GM18505 (cell line): ENCODE data around the gene TEAD1.

ENCODE experiments used
- ATAC-seq: cut with Tn5 transposase; IDR thresholded peaks from one replicate; pipeline ENCODE4 v1.9.1; 2021; ENCODE audit not compliant: unreplicated experiment
- POLR2A ChIP-seq: IDR thresholded peaks from 4 replicates; pipeline ENCODE4 v1.6.1; 2011; ENCODE audit warnings: borderline replicate concordance; ENCODE audit not compliant: insufficient read depth, insufficient read length; ENCODE audit errors: extremely low read depth

The TEAD1 gene

DNA sequence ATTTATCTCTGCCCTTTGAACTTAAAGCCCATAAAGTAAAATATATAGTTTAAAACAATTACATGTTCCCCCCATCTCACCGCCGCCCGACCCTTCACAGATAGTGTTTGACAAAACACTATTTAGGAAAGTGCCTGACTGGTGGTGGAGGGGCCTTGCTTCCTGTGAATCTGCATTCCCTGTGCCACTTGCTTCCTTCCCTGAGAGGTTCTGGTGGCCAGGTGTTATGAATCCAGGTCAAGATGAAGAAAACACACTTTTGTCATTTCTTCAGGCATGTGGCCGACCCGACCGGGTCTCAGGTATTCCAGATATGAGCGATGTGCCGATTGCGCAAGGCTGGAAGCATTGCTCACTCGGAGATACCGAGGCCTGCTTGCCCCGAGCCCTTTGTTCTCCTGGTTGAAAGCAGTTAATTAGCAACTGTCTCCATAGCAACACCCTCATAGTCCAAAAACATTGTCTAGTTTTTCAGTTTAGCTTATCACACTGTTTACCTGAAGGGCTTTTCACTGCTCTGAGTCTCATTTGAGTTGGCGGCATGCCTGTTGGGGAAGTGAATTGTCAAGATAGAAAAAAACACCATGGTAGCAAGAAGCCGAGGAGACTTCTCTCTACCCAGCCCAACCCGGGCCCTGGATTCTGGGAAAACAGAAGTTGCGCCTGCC is 128.3 kb downstream of the TEAD1 start:
- no peak for ATAC-seq
- no peak for TF ChIP-seq POLR2A

DNA sequence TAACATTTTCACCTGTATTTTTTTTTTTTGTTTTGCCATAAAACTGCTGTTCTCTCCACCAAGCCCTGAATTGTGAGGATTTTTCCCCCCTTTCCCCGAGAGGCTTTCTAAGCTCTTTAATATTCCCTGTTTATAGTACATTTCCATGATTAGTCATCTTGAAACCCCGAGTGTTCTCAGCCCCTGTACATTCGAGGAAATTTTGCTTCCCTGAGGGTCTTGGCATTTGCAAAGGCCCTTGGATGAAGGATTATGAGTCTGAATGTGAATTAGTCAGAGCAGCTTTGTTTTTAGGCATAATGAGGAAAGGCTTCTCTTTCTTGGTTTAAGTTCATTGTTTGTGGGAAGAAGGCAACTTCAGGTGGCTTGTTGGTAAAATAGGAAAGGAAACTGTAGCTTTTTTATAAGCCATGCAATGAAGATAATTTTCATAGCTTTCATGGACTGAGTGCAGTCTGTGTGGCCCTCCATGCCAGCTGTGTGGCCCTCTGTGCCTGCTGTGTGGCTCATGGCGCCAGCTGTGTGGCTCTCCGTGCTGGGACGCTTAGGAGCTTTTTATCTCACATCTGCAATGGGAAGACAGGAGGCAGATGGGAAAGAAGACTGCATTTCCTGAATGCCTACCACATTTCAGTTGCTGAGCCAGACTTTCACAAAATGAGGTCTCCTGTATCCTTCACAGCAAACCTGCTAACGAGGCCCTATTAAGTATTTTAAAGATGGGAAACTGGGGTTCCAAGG is 129.0 kb downstream of the TEAD1 start:
- no peak for ATAC-seq
- TF ChIP-seq POLR2A: no peak

DNA sequence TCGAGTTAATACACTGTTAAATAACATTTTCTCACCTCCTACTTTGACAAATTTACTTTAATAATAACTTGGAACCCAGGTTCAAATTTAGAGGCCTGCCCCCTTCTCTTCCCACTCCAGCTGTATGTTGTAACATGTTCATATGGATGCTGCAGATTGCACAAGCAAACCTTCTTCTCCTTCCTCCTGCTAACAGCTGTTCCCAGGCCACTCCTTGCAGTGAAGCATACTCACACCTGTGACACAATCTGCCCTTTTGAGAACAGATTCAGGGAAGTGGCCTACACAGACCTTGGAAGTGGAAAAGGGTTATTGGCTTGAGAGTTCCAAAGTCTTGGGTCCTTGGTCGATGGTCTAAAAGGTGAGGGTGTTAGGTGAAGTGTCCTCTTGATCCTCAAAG is 131.9 kb downstream of the TEAD1 start:
- no peak for TF ChIP-seq POLR2A
- ATAC-seq: no peak

DNA sequence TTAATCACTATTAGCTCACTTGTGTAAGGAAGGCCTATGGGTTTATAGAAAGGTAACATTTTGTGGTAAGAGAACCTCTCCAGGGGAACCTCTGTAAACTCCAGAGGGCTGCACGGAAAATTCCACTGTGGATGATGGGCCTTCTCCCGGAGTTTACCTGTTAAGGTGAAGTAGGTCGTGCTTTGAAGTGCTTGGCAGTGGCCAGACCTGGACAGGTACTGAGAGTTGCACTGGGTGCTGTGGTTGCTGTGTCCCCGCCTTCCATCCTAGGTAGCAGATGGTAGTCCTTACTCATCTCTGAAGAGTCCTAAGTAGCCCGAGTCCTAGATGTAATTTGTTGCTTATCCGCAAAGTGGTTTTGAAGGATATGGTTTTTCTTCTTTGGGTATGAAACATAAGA is 133.4 kb downstream of the TEAD1 start:
- no peak for TF ChIP-seq POLR2A
- ATAC-seq: no peak

DNA sequence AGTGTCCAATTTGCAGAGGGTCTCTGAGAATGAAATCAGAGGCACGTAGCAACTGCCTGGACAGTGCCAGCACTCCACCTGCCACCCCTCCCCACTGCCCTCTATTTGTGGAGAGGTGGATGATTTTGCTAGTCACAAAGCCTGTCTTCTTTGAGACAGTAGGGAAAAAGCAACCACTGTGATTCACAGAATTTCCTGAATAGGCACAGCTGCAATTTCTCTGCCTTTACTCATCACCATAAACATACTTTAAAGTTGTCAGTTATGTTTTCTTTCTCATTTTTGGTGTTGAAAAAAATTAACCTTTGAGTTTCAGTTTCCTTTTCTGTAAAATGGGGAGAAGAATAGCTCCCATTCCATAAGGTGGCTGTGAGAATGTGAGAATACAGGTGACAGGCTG is 134.3 kb downstream of the TEAD1 start:
- no peak for TF ChIP-seq POLR2A
- ATAC-seq: no peak

DNA sequence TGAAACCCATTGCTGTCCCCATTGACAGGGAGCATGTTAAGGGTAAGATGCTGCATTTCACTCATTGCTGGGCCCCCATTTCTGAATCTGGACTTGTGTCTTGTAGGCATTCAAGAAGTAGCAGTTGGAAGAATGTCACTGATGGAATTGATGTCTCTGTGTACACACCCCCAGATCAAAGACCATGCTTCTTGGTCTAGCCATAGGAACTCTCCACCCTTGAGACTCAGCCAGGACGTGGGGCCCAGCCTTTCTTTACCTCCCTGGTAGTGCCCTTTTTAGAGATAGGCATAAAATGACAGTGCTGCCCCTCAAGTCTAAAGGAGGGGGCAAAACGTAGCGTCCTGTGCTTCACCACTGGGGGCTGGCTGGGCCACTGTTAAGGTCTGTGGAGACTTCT is 135.1 kb downstream of the TEAD1 start:
- no peak for TF ChIP-seq POLR2A
- no peak for ATAC-seq

DNA sequence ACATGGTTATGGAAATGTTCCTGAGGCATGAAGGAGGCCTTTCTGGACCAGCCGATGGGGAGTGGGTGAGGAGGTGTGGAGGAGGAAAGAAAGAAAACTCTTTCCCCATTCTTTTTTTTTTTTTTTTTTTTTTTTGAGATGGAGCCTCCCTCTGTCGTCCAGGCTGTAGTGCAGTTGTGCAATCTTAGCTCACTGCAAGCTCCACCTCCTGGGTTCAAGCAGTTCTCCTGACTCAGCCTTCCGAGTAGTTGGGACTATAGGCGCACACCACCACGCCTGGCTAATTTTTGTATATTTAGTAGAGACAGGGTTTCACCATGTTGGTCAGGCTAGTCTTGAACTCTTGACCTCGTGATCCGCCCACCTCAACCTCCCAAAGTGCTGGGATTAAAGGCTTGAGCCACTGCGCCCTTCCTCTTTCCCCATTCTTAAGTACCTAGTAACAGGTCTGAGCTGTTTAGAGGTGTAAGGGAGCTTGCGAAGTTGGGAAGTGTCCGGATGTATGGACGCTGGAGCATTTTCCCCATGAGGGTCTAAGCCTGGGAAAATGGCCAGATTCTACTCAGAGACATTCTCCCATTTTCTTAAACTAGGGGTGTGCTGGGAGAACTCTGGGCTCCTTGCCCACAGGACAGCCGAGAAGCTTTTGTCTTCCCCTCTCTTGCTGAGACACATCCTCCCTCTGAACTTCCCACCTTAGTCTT is 135.8 kb downstream of the TEAD1 start:
- TF ChIP-seq POLR2A: no peak
- no peak for ATAC-seq

DNA sequence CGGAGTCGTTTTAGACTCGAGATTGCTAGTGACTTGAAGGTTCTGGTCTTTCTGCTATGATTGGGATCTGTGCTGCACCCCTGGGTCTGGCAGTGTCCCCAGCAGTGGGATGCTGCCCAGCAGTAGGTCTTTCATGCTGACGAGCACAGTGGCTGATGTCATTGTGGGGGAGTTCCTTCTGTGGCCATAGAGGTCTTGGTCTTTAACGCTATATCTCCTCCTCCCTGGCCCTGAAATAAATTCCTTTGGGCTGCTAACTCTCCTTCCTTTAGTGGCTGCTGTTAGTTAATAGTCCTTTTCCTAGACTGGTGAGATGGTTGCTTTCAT is 136.3 kb downstream of the TEAD1 start:
- no peak for ATAC-seq
- no peak for TF ChIP-seq POLR2A

DNA sequence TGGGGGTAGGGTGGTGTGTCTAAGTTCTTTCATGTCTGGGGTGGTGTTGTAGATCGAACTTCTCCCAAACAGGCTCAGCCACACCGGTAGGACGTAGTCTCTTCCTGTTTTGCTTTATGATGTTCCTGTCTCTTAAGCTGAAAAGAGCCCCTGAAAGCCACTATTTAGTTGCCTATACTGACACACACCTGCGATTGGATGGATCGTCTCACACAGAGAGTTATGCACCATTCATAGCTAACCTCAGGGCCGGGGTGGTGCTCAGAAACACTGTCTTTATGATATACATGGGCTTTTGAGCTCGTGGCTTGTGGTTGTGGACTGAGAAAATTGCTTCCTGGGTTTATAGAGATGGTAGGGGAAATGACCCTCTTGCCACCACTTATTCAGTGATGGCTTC is 137.6 kb downstream of the TEAD1 start:
- no peak for ATAC-seq
- no peak for TF ChIP-seq POLR2A

DNA sequence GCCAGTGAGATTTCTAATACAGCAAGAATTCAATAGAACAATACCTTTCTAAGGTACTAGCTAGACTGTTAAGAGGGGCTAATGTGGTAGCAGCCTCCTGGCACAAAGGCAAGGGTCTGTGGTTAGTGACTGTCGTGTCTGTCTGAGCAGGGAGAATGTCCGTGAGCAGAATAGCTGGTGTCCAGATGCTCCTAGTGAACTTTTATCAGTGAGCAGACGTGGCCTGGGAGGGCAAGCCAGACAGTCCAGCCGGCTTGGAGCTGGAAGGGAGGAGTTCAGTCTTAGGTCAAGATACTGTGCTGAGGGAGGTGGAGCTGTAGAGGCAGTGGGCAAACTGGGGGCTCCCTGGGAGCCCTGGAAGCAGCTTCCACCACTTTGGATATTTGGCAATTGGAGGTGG is 138.6 kb downstream of the TEAD1 start:
- ATAC-seq: no peak
- TF ChIP-seq POLR2A: no peak

DNA sequence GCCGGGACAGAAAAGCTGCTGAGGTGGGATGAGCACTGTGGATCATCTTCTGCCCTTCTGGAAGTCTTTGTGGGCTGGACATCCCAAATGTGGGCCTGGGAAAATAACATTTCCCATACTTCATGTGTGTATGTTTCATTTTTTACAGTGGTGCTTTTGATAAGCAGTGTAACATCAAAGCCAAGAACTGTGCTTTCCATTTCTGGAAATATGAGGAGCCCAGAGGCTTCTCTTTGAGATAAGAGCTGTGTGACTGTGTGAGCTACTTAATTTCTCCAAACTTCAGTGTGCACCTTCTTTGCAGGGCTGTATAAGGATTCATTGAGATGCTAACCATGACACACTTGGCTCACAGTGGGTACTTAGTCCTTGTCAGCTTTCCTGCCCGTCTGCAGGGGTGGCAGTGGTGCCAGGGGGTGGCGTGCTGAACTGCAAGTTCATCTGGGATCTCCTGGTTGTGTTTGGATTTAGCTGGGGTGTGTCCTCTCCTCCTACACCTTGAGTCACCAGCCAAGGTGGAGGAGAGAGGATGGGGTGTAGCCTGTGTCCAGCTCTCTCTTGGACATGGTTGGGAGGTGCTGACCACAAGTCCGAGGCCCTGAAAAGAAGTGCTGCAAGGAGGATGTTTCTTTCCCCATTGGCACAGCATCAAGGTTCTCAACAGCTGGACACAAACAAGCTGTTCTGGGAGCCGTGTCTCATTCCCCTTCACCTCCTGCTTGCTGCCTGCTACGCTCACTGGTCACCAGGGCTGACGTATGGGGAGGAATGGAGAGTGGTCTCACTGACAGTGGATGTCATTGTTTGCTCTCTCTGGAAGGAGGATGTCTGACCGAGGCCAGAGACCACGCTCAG is 139.4 kb downstream of the TEAD1 start:
- no peak for ATAC-seq
- TF ChIP-seq POLR2A: no peak

DNA sequence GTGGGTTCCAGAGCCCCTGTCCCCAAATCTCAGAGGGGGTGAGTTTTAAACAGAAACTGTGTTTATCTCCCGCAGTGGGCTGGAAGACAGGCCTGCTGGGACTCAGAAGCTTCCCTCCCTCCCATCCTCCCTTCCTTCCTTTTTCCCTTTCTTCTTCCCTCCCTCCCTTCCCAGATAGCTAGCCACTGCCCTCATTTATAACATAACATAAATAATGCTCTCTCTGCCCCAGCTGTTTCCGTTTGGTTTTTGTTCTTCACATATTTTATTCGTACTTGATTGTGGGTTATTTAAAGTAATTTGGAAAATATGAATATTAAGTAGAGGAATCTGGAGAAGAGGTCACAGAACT is 140.9 kb downstream of the TEAD1 start:
- no peak for ATAC-seq
- no peak for TF ChIP-seq POLR2A

DNA sequence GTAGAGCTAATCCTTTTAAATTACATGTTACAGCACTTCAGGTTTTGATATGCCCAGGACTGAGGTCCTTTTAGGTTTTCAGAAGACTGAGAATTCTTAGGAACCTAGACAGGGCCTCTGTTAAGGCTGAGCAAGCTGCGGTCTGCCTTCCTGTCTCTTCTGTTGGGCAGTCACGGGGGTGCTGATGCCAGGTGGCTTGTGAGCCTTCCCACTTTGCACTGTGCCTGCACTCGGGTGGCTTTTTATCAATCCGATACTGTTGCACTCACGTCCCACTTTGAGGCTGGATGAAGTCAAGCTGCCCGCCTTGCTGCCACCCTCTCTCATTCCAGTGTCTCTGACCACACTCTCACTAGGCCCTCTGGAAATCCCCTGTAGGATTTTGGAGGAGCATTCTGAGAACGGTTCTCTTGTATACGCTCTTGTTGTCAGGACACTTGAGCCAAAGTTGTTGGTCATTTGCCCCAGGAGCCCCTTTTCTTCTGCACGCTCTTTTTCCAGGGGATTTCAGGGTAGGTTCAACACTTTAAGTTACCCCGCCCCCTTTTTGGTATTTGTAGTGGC is 141.8 kb downstream of the TEAD1 start:
- no peak for ATAC-seq
- no peak for TF ChIP-seq POLR2A
